ENCODE measurements around the gene SCFD2.

SCFD2 gene

GRCh38 chr4:53196882-53197771, 168.7 kb downstream of the SCFD2 start:
- Histone ChIP-seq H2AFZ (ENCODE audit: low read depth, low read length) (no peak overlapping the region), H3K9ac (ENCODE audit: low read length) (no peak overlapping the region), H3K4me1 (ENCODE audit: low read length) (peaks cover 2% of the 10 kb centered on the region), H3K36me3 (replicated peaks; ENCODE audit: low read depth, low read length) (no peaks in the 10 kb centered on the region), H3K27me3 (ENCODE audit: low read depth, low read length) (no peaks in the 10 kb centered on the region), H3K79me2 (ENCODE audit: low read length) (no peaks in the 10 kb centered on the region), H3K4me3 (ENCODE audit: low read length) (no peak overlapping the region), H4K20me1 (ENCODE audit: insufficient read depth, low read length) (no peaks in the 10 kb centered on the region), H3K4me2 (ENCODE audit: low read length) (no peak overlapping the region), H3K9me3 (ENCODE audit: insufficient read depth, low read length) (no peaks in the 10 kb centered on the region), H3K27ac (ENCODE audit: low read length) (no peak overlapping the region)
- TF ChIP-seq EZH2phosphoT487 (IDR thresholded peaks at IDR 0.05; ENCODE audit: low read depth) (no peak), CTCF (IDR thresholded peaks at IDR 0.05; ENCODE audit: low read depth, low read length) (peak; percentile 84)

GRCh38 chr4:53195815-53196661, 169.8 kb downstream of the SCFD2 start:
- H3K9ac ChIP-seq (ENCODE audit: low read length), result no peak overlapping the region
- H3K27ac ChIP-seq (ENCODE audit: low read length), result no peak overlapping the region
- TF ChIP-seq CTCF (IDR thresholded peaks at IDR 0.05; ENCODE audit: low read depth, low read length) (no peak), EZH2phosphoT487 (IDR thresholded peaks at IDR 0.05; ENCODE audit: low read depth) (no peak)
- no peak overlapping the region for H3K4me3 ChIP-seq (ENCODE audit: low read length)
- H2AFZ ChIP-seq (ENCODE audit: low read depth, low read length), result no peak overlapping the region
- no peaks in the 10 kb centered on the region for H3K36me3 ChIP-seq (replicated peaks; ENCODE audit: low read depth, low read length)
- H3K9me3 ChIP-seq (ENCODE audit: insufficient read depth, low read length), result no peaks in the 10 kb centered on the region
- no peaks in the 10 kb centered on the region for H3K27me3 ChIP-seq (ENCODE audit: low read depth, low read length)
- no peaks in the 10 kb centered on the region for H4K20me1 ChIP-seq (ENCODE audit: insufficient read depth, low read length)
- no peaks in the 10 kb centered on the region for H3K79me2 ChIP-seq (ENCODE audit: low read length)
- peaks cover 8% of the 10 kb centered on the region for H3K4me1 ChIP-seq (ENCODE audit: low read length)
- no peak overlapping the region for H3K4me2 ChIP-seq (ENCODE audit: low read length)

- no peak overlapping the region for H3K27ac ChIP-seq (ENCODE audit: low read length)
- H3K36me3 ChIP-seq (replicated peaks; ENCODE audit: low read depth, low read length), result no peaks in the 10 kb centered on the region
- peaks cover 8% of the 10 kb centered on the region for H3K4me1 ChIP-seq (ENCODE audit: low read length)
- no peak overlapping the region for H3K9ac ChIP-seq (ENCODE audit: low read length)
- TF ChIP-seq CTCF (IDR thresholded peaks at IDR 0.05; ENCODE audit: low read depth, low read length) (no peak), EZH2phosphoT487 (IDR thresholded peaks at IDR 0.05; ENCODE audit: low read depth) (no peak)
- H3K4me2 ChIP-seq (ENCODE audit: low read length), result no peak overlapping the region
- H3K4me3 ChIP-seq (ENCODE audit: low read length), result no peak overlapping the region
- H4K20me1 ChIP-seq (ENCODE audit: insufficient read depth, low read length), result no peaks in the 10 kb centered on the region
- no peaks in the 10 kb centered on the region for H3K9me3 ChIP-seq (ENCODE audit: insufficient read depth, low read length)
- no peak overlapping the region for H2AFZ ChIP-seq (ENCODE audit: low read depth, low read length)
- H3K79me2 ChIP-seq (ENCODE audit: low read length), result no peaks in the 10 kb centered on the region
- no peaks in the 10 kb centered on the region for H3K27me3 ChIP-seq (ENCODE audit: low read depth, low read length)
Observed at GRCh38 chr4:53194727-53195126, 171.1 kb downstream of the SCFD2 start.

- Histone ChIP-seq H3K27me3 (ENCODE audit: low read depth, low read length) (no peaks in the 10 kb centered on the region), H3K79me2 (ENCODE audit: low read length) (no peaks in the 10 kb centered on the region), H2AFZ (ENCODE audit: low read depth, low read length) (no peak overlapping the region), H3K9me3 (ENCODE audit: insufficient read depth, low read length) (no peaks in the 10 kb centered on the region), H3K4me3 (ENCODE audit: low read length) (no peak overlapping the region), H3K27ac (ENCODE audit: low read length) (no peak overlapping the region), H3K4me2 (ENCODE audit: low read length) (no peak overlapping the region), H3K9ac (ENCODE audit: low read length) (no peak overlapping the region), H4K20me1 (ENCODE audit: insufficient read depth, low read length) (no peaks in the 10 kb centered on the region), H3K36me3 (replicated peaks; ENCODE audit: low read depth, low read length) (no peaks in the 10 kb centered on the region), H3K4me1 (ENCODE audit: low read length) (peaks cover 8% of the 10 kb centered on the region)
- TF ChIP-seq EZH2phosphoT487 (IDR thresholded peaks at IDR 0.05; ENCODE audit: low read depth) (no peak), CTCF (IDR thresholded peaks at IDR 0.05; ENCODE audit: low read depth, low read length) (no peak)
Observed at GRCh38 chr4:53193111-53193510, 172.8 kb downstream of the SCFD2 start.
